Endothelial cell of umbilical vein (primary cell): Measurements from ENCODE around the gene PLLP. TPM values are rescaled to one million over a fixed set of nuclear protein-coding genes. Genes with fewer than 3 reads are reported as not detected.

ENCODE experiments used
- BruUV-seq: library from RNA; stranded (reverse); fragments of 400-500 nt; replicated peaks from 2 replicates; lab custom pipeline; 2021; lab: Mats Ljungman, UMichigan
- CTCF ChIA-PET: fragments of 300-600, 350-600 bp; sonication (Branson Sonifier 250); formaldehyde crosslinking; loops from one replicate; lab custom pipeline; 2021; ENCODE audit warnings: antibody characterized with exemption, inconsistent platforms; lab: Charles Lee
- POLR2A ChIA-PET: fragments of 300-600, 350-600 bp; sonication (Branson Sonifier 250); formaldehyde crosslinking; loops from one replicate; lab custom pipeline; 2021; ENCODE audit warnings: antibody characterized with exemption, inconsistent platforms; lab: Charles Lee
- DNase-seq: peaks from one replicate; pipeline ENCODE4 v3.0.0-alpha.2; 2011; ENCODE audit warnings: low read depth, low spot score
- FAIRE-seq: peaks from 2 replicates; lab custom pipeline; 2011; peaks lifted over from hg19 to GRCh38; lab: Jason Lieb, UNC
- H2AFZ ChIP-seq: 2 replicates; pipeline ENCODE4 v1.6.0; 2012; ENCODE audit warnings: low read depth, low read length, control low read depth, inconsistent platforms
- H3K27ac ChIP-seq: 2 replicates; pipeline ENCODE4 v1.5.1; 2011; ENCODE audit warnings: low read depth, mild to moderate bottlenecking, control low read depth, low read length, moderate library complexity; ENCODE audit not compliant: insufficient read depth
- H3K27me3 ChIP-seq, 2 experiments: 2 replicates each; pipeline versions ENCODE4 v1.6.0 to v1.6.1; 2011; ENCODE audit warnings: low read length in 2 of 2, mixed read lengths in 1 of 2; ENCODE audit not compliant: control insufficient read depth in 2 of 2, insufficient read depth in 2 of 2
- H3K36me3 ChIP-seq, 2 experiments: 2 replicates in 1 of 2; 3 replicates in 1 of 2; pipeline ENCODE4 v1.5.1; 2011; ENCODE audit warnings: low read length in 2 of 2, mild to moderate bottlenecking in 1 of 2, moderate library complexity in 1 of 2; ENCODE audit not compliant: control insufficient read depth in 2 of 2, insufficient read depth in 2 of 2; ENCODE audit errors: extremely low read depth in 1 of 2
- H3K4me1 ChIP-seq: 3 replicates; pipeline ENCODE4 v1.5.1; 2011; ENCODE audit warnings: mild to moderate bottlenecking, low read length; ENCODE audit not compliant: control insufficient read depth, insufficient read depth; ENCODE audit errors: extremely low read depth
- H3K4me2 ChIP-seq: 2 replicates; pipeline ENCODE4 v1.6.1; 2011; ENCODE audit warnings: low read length, control low read depth, mixed read lengths; ENCODE audit not compliant: insufficient read depth
- H3K4me3 ChIP-seq, 3 experiments: fragments of 200-600 bp in 1 of 3; sonication (generic), shearing (Covaris generic) in 1 of 3; replicated peaks in 1 of 3; 2 replicates each; pipeline ENCODE4 v1.5.1; 2011 to 2016; ENCODE audit warnings: control low read depth in 3 of 3, low read length in 3 of 3, mild to moderate bottlenecking in 2 of 3, inconsistent platforms in 1 of 3, low read depth in 1 of 3, moderate library complexity in 1 of 3; ENCODE audit not compliant: insufficient read depth in 1 of 3
- H3K79me2 ChIP-seq: 2 replicates; pipeline ENCODE4 v1.6.0; 2012; ENCODE audit warnings: low read length, inconsistent platforms; ENCODE audit not compliant: control insufficient read depth, insufficient read depth
- H3K9ac ChIP-seq: replicated peaks from 2 replicates; pipeline ENCODE3; 2011; ENCODE audit warnings: low read length, control low read depth; ENCODE audit not compliant: insufficient read depth; ENCODE audit errors: extremely low read depth
- H3K9me1 ChIP-seq: replicated peaks from 3 replicates; pipeline ENCODE4 v1.6.0; 2011; ENCODE audit warnings: mild to moderate bottlenecking, low read length; ENCODE audit not compliant: control insufficient read depth, insufficient read depth; ENCODE audit errors: extremely low read depth
- H3K9me3 ChIP-seq: replicated peaks from 2 replicates; pipeline ENCODE4 v1.5.1; 2012; ENCODE audit warnings: low read length, inconsistent platforms; ENCODE audit not compliant: control insufficient read depth, insufficient read depth
- H4K20me1 ChIP-seq: replicated peaks from 2 replicates; pipeline ENCODE3; 2011; ENCODE audit warnings: mild to moderate bottlenecking, low read length; ENCODE audit not compliant: control insufficient read depth, insufficient read depth; ENCODE audit errors: extremely low read depth
- EZH2 ChIP-seq: IDR thresholded peaks from 2 replicates; pipeline ENCODE4 v1.6.1; 2012; ENCODE audit warnings: borderline replicate concordance, low read depth, mild to moderate bottlenecking, moderate library complexity, low read length, inconsistent platforms; ENCODE audit not compliant: severe bottlenecking
- FOS ChIP-seq: IDR thresholded peaks from 2 replicates; pipeline ENCODE4 v1.6.1; 2011; ENCODE audit warnings: mild to moderate bottlenecking, low read length, moderate library complexity, borderline replicate concordance; ENCODE audit not compliant: insufficient read depth
- GATA2 ChIP-seq: IDR thresholded peaks from 2 replicates; pipeline ENCODE4 v1.7.0; 2011; ENCODE audit warnings: low read depth, mild to moderate bottlenecking, moderate library complexity, mixed read lengths, low read length; ENCODE audit not compliant: insufficient read length, insufficient read depth
- JUN ChIP-seq: IDR thresholded peaks from 2 replicates; pipeline ENCODE4 v1.6.1; 2011; ENCODE audit warnings: borderline replicate concordance, low read depth; ENCODE audit not compliant: insufficient read length, insufficient read depth
- MYC ChIP-seq: IDR thresholded peaks from one replicate; pipeline ENCODE4 v1.6.1; 2011; ENCODE audit warnings: mild to moderate bottlenecking, low read depth, low read length
- POLR2A ChIP-seq: IDR thresholded peaks from 2 replicates; pipeline ENCODE4 v1.6.1; 2012; ENCODE audit warnings: low read depth, mild to moderate bottlenecking, control low read depth, low read length
- POLR2AphosphoS5 ChIP-seq: IDR thresholded peaks from 2 replicates; pipeline ENCODE4 v1.6.1; 2012; ENCODE audit warnings: low read depth, mild to moderate bottlenecking, control low read depth, low read length, moderate library complexity; ENCODE audit not compliant: insufficient read depth
- dilution Hi-C: fragments of 300-500 bp; cut with MboI; formaldehyde crosslinking; loops from one replicate; pipeline ENCODE4 v1.15.0; 2019; ENCODE audit warnings: low sequenced_read_pairs; ENCODE audit not compliant: extremely low pct_ligation_motif_present
- intact Hi-C: fragments of 100-400 bp; cut with micrococcal nuclease; formaldehyde crosslinking; loops from one replicate; pipeline ENCODE4 v1.10.0; 2022
- polyA plus RNA-seq, 4 experiments: library from polyadenylated mRNA; depleted of rRNA in 3 of 4; stranded (reverse) in 3 of 4; unstranded in 1 of 4; fragments of >200 nt; gene quantifications; 2 replicates each; pipeline versions ENCODE4 v1.2.1 to v1.2.3, GENCODE V29; 2011 to 2012; ENCODE audit warnings: missing spikeins in 1 of 4
- total RNA-seq: library from RNA; stranded (reverse); gene quantifications from 2 replicates; pipeline ENCODE4 v1.2.3, GENCODE V29; 2021
- TF ChIP-seq, protein P1 (sequence below): IDR thresholded peaks from 2 replicates; pipeline ENCODE4 v1.6.1; 2011; ENCODE audit not compliant: insufficient read depth, insufficient read length

Gene PLLP
- total and polyA plus RNA-seq, 2 donors (not counting 3 experiments of a cell fraction or from before 2014, with no cell fraction given): 4.4 to 14.4 TPM

DNA sequence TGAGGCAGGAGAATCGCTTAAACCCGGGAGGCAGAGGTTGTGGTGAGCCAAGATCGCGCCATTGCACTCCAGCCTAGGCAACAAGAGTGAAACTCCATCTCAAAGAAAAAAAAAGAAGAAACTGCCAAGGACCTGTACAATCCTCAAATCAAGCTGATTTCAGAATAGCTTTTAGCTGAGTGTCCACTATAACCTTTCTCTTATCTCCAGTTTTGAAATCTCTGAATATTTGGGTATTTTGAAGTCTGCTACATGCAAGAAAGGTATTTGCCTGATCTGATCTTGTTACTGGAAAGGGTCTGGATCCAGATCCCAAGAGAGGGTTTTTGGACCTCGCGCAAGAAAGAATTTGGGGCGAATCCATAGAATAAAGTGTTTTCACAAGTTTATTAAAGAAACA is 58.5 kb downstream of the PLLP start:
- H3K27ac ChIP-seq: no peak overlapping the region
- CTCF ChIA-PET: interaction anchor here (1.5 kb wide), 1 partner anchor 10 kb away, joined by 3 read pairs; no protein-coding TSS in a partner anchor
- no peak overlapping the region for H3K4me3 ChIP-seq
- peaks cover 34 to 38% of the 10 kb centered on the region in 2 experiments for H3K36me3 ChIP-seq
- intact Hi-C loops: no loop called here
- POLR2A ChIA-PET: no interaction called here
- no peak overlapping the region for H2AFZ ChIP-seq
- no peaks in the 10 kb centered on the region for H4K20me1 ChIP-seq
- DNase-seq: no peak
- H3K4me1 ChIP-seq: no peaks in the 10 kb centered on the region
- no peak for FAIRE-seq
- dilution Hi-C loops: no loop called here
- no TSS peak for BruUV-seq
- no peak overlapping the region for H3K9ac ChIP-seq
- H3K27me3 ChIP-seq: no peaks in the 10 kb centered on the region
- H3K79me2 ChIP-seq: no peaks in the 10 kb centered on the region
- H3K9me3 ChIP-seq: no peaks in the 10 kb centered on the region
- H3K4me2 ChIP-seq: no peak overlapping the region
- no peaks in the 10 kb centered on the region for H3K9me1 ChIP-seq
- TF ChIP-seq EZH2 (no peak), JUN (no peak), POLR2A (no peak), POLR2AphosphoS5 (no peak), GATA2 (no peak), FOS (no peak), MYC (no peak)
- TF ChIP-seq, protein P1, sequence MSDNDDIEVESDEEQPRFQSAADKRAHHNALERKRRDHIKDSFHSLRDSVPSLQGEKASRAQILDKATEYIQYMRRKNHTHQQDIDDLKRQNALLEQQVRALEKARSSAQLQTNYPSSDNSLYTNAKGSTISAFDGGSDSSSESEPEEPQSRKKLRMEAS: no peak
